Glutamatergic neuron (in vitro differentiated cells): ENCODE data around the gene BAIAP2L2. TPM values are rescaled to one million over a fixed set of nuclear protein-coding genes. Genes with fewer than 3 reads are reported as not detected.

ENCODE experiments used
- DNase-seq: peaks from one replicate; pipeline ENCODE4 v3.0.0; 2022
- H3K27ac Mint-ChIP-seq: one replicate; pipeline ENCODE4 v1.8.0; 2020; ENCODE audit warnings: mild to moderate bottlenecking, mixed read lengths, inconsistent platforms; ENCODE audit not compliant: unreplicated experiment
- H3K27me3 Mint-ChIP-seq: one replicate; pipeline ENCODE4 v1.8.0; 2020; ENCODE audit warnings: mild to moderate bottlenecking, moderate library complexity, mixed read lengths, inconsistent platforms; ENCODE audit not compliant: unreplicated experiment
- H3K36me3 Mint-ChIP-seq: one replicate; pipeline ENCODE4 v1.8.0; 2020; ENCODE audit warnings: mild to moderate bottlenecking, mixed read lengths, inconsistent platforms; ENCODE audit not compliant: unreplicated experiment
- H3K4me1 Mint-ChIP-seq: one replicate; pipeline ENCODE4 v1.8.0; 2020; ENCODE audit warnings: mild to moderate bottlenecking, low read depth, mixed read lengths, inconsistent platforms; ENCODE audit not compliant: unreplicated experiment
- H3K4me3 Mint-ChIP-seq: one replicate; pipeline ENCODE4 v1.8.0; 2020; ENCODE audit warnings: mild to moderate bottlenecking, mixed read lengths, inconsistent platforms; ENCODE audit not compliant: unreplicated experiment
- H3K9me3 Mint-ChIP-seq: one replicate; pipeline ENCODE4 v1.8.0; 2020; ENCODE audit warnings: mild to moderate bottlenecking, moderate library complexity, mixed read lengths, inconsistent platforms; ENCODE audit not compliant: unreplicated experiment
- CTCF ChIP-seq: fragments of 200-600 bp; sonication (generic); IDR thresholded peaks from one replicate; pipeline ENCODE4 v1.5.0; 2021; ENCODE audit not compliant: partially characterized antibody, unreplicated experiment
- total RNA-seq: library from RNA; stranded (reverse); fragmentation: NEBNext Ultra II Directional; extraction: Animal tissue kit (Norgen Biotek cat#: 25700); gene quantifications from one replicate; pipeline ENCODE4 v1.2.1, GENCODE V29; 2021; ENCODE audit not compliant: unreplicated experiment

The BAIAP2L2 gene
- total RNA-seq, 1 donor from 2014 or later, result 28.6 TPM

GRCh38 chr22:38098410-38099249 lies 11.9 kb downstream of the BAIAP2L2 start:
- Mint-ChIP-seq H3K27ac (peak overlapping the region; percentile 79), H3K4me3 (peak overlapping the region; percentile 71), H3K27me3 (peaks cover 16% of the 10 kb centered on the region), H3K9me3 (peaks cover 3% of the 10 kb centered on the region), H3K4me1 (peaks cover 19% of the 10 kb centered on the region), H3K36me3 (peaks cover 5% of the 10 kb centered on the region)
- TF ChIP-seq CTCF, result no peak
- DNase-seq, result no peak

- H3K27me3 Mint-ChIP-seq, result peaks cover 20% of the 10 kb centered on the region
- peaks cover 8% of the 10 kb centered on the region for H3K9me3 Mint-ChIP-seq
- DNase-seq, result peak; percentile 87
- peak; percentile 90 for TF ChIP-seq CTCF
- H3K27ac Mint-ChIP-seq, result peak overlapping the region; percentile 97
- peak overlapping the region; percentile 94 for H3K4me3 Mint-ChIP-seq
- H3K4me1 Mint-ChIP-seq, result peaks cover 23% of the 10 kb centered on the region
- peaks cover 5% of the 10 kb centered on the region for H3K36me3 Mint-ChIP-seq
Measured at GRCh38 chr22:38097557-38098409, 12.7 kb downstream of the BAIAP2L2 start.

- Mint-ChIP-seq H3K27ac (peak overlapping the region; percentile 97), H3K9me3 (peaks cover 8% of the 10 kb centered on the region), H3K4me3 (peak overlapping the region; percentile 94), H3K4me1 (peaks cover 26% of the 10 kb centered on the region), H3K36me3 (peaks cover 5% of the 10 kb centered on the region), H3K27me3 (peaks cover 22% of the 10 kb centered on the region)
- no peak for TF ChIP-seq CTCF
- peak; percentile 62 for DNase-seq
Measured at GRCh38 chr22:38097058-38097457, 13.4 kb downstream of the BAIAP2L2 start.

- Mint-ChIP-seq H3K4me3 (no peak overlapping the region), H3K27me3 (peaks cover 15% of the 10 kb centered on the region), H3K4me1 (peaks cover 25% of the 10 kb centered on the region), H3K27ac (no peak overlapping the region), H3K36me3 (no peaks in the 10 kb centered on the region), H3K9me3 (peaks cover 18% of the 10 kb centered on the region)
- TF ChIP-seq CTCF, result no peak
- peak; percentile 15 for DNase-seq
Measured at GRCh38 chr22:38089474-38089851, 21.0 kb downstream of the BAIAP2L2 start.
